CD14-positive monocyte (primary cell): ENCODE measurements around the gene ATG7. TPM values are rescaled to one million over a fixed set of nuclear protein-coding genes. Genes with fewer than 3 reads are reported as not detected.

ENCODE experiments used
- DNase-seq, 3 donors: peaks; one replicate each; pipeline ENCODE4 v3.0.0-alpha.2; 2011 to 2022
- H2AFZ ChIP-seq: 2 replicates; pipeline ENCODE4 v1.6.0; 2012; ENCODE audit warnings: mild to moderate bottlenecking, low read depth, low read length, inconsistent platforms; ENCODE audit not compliant: insufficient read depth, poor library complexity, severe bottlenecking
- H3K27ac ChIP-seq, 2 donors: 1 replicate in 1 of 2; 2 replicates in 1 of 2; pipeline ENCODE4 v1.5.1; 2012 to 2013; ENCODE audit warnings: low read length in 2 of 2, control low read depth in 1 of 2, inconsistent platforms in 1 of 2, low read depth in 1 of 2, mild to moderate bottlenecking in 1 of 2
- H3K27me3 ChIP-seq, 2 donors: one replicate each; pipeline versions ENCODE4 v1.6.0 to v1.6.1; 2011 to 2013; ENCODE audit warnings: low read length in 2 of 2; ENCODE audit not compliant: control insufficient read depth in 2 of 2, insufficient read depth in 2 of 2
- H3K36me3 ChIP-seq, 2 donors: replicated peaks in 1 of 2; 1 replicate in 1 of 2; 2 replicates in 1 of 2; pipeline versions ENCODE4 v1.5.1 to v1.6.1; 2012 to 2013; ENCODE audit warnings: low read length in 2 of 2, control low read depth in 1 of 2, inconsistent platforms in 1 of 2, mild to moderate bottlenecking in 1 of 2; ENCODE audit not compliant: insufficient read depth in 2 of 2, control insufficient read depth in 1 of 2
- H3K4me1 ChIP-seq, 2 donors: 1 replicate in 1 of 2; 2 replicates in 1 of 2; pipeline versions ENCODE4 v1.5.1 to v1.6.1; 2012 to 2013; ENCODE audit warnings: low read length in 2 of 2, control low read depth in 1 of 2, inconsistent platforms in 1 of 2, mild to moderate bottlenecking in 1 of 2, moderate library complexity in 1 of 2; ENCODE audit not compliant: insufficient read depth in 2 of 2, control insufficient read depth in 1 of 2
- H3K4me2 ChIP-seq: replicated peaks from 2 replicates; pipeline ENCODE3; 2012; ENCODE audit warnings: low read length, moderate library complexity, mild to moderate bottlenecking; ENCODE audit not compliant: poor library complexity, severe bottlenecking; ENCODE audit errors: extremely low read depth
- H3K4me3 ChIP-seq, 3 experiments: fragments of 200-600 bp in 1 of 3; sonication (generic) in 1 of 3; replicated peaks in 1 of 3; 1 replicate in 2 of 3; 2 replicates in 1 of 3; pipeline ENCODE4 v1.5.1; 2011 to 2013; ENCODE audit warnings: low read length in 3 of 3, mild to moderate bottlenecking in 3 of 3, control low read depth in 2 of 3, low read depth in 2 of 3, inconsistent platforms in 1 of 3, moderate library complexity in 1 of 3
- H3K79me2 ChIP-seq: 2 replicates; pipeline ENCODE4 v1.6.0; 2012; ENCODE audit warnings: mild to moderate bottlenecking, control low read depth, inconsistent platforms, low read length, moderate library complexity; ENCODE audit not compliant: insufficient read depth
- H3K9ac ChIP-seq: 2 replicates; pipeline ENCODE4 v1.6.0; 2017; ENCODE audit warnings: low read length, mild to moderate bottlenecking; ENCODE audit not compliant: insufficient read depth, poor library complexity, severe bottlenecking
- H3K9me3 ChIP-seq, 2 donors: replicated peaks in 1 of 2; 1 replicate in 1 of 2; 2 replicates in 1 of 2; pipeline versions ENCODE4 v1.5.1 to v1.6.1; 2012 to 2013; ENCODE audit warnings: low read length in 2 of 2, control low read depth in 1 of 2; ENCODE audit not compliant: control insufficient read depth in 1 of 2, insufficient read depth in 1 of 2
- H4K20me1 ChIP-seq: 2 replicates; pipeline ENCODE4 v1.6.0; 2012; ENCODE audit warnings: mild to moderate bottlenecking, low read length, control low read depth, moderate library complexity; ENCODE audit not compliant: insufficient read depth
- H3K27ac Mint-ChIP-seq, 7 donors: one replicate each; pipeline ENCODE4 v1.8.0; 2020; ENCODE audit warnings: mild to moderate bottlenecking in 7 of 7, mixed read lengths in 7 of 7, moderate library complexity in 6 of 7, inconsistent platforms in 2 of 7
- H3K27me3 Mint-ChIP-seq, 3 donors: one replicate each; pipeline ENCODE4 v1.8.0; 2021 to 2022; ENCODE audit warnings: low read depth in 3 of 3, mild to moderate bottlenecking in 3 of 3, mixed read lengths in 3 of 3, moderate library complexity in 3 of 3, inconsistent platforms in 1 of 3
- H3K36me3 Mint-ChIP-seq, 2 donors: one replicate each; pipeline ENCODE4 v1.8.0; 2020; ENCODE audit warnings: mixed read lengths in 2 of 2, inconsistent platforms in 1 of 2, mild to moderate bottlenecking in 1 of 2
- H3K4me1 Mint-ChIP-seq: one replicate; pipeline ENCODE4 v1.8.0; 2020; ENCODE audit warnings: mild to moderate bottlenecking, mixed read lengths
- H3K4me3 Mint-ChIP-seq, 2 donors: one replicate each; pipeline ENCODE4 v1.8.0; 2020; ENCODE audit warnings: mild to moderate bottlenecking in 2 of 2, mixed read lengths in 2 of 2, moderate library complexity in 1 of 2
- H3K9me3 Mint-ChIP-seq, 7 donors: one replicate each; pipeline ENCODE4 v1.8.0; 2020 to 2022; ENCODE audit warnings: mixed read lengths in 7 of 7, mild to moderate bottlenecking in 6 of 7, moderate library complexity in 6 of 7, inconsistent platforms in 2 of 7
- WGBS: methylation state at CpG from one replicate; pipeline ENCODE4 v1.1.5; 2013; ENCODE audit warnings: missing lambda C conversion rate; ENCODE audit not compliant: insufficient coverage; 5-methylcytosine and 5-hydroxymethylcytosine counted together
- intact Hi-C, 2 donors: fragments of 100-400 bp; cut with micrococcal nuclease; formaldehyde crosslinking; loops; one replicate each; pipeline versions ENCODE4 v1.15.0 to v1.15.1; 2023
- polyA plus RNA-seq, 3 donors: library from polyadenylated mRNA; depleted of rRNA in 1 of 3; unstranded in 2 of 3; stranded (reverse) in 1 of 3; fragments of 300-500 nt in 2 of 3; fragments of >200 nt in 1 of 3; fragmentation: Illumina TruSeq in 2 of 3; gene quantifications; 1 replicate in 2 of 3; 2 replicates in 1 of 3; pipeline ENCODE4 v1.2.3, GENCODE V29; 2012 to 2021
- TF ChIP-seq, protein P1 (sequence below): fragments of 200-600 bp; IDR thresholded peaks from one replicate; pipeline ENCODE4 v1.8.0; 2022; ENCODE audit warnings: antibody characterized with exemption, mild to moderate bottlenecking

The ATG7 gene
- polyA plus RNA-seq, 3 donors, result 57.4 to 101 (median 89.7) TPM

DNA sequence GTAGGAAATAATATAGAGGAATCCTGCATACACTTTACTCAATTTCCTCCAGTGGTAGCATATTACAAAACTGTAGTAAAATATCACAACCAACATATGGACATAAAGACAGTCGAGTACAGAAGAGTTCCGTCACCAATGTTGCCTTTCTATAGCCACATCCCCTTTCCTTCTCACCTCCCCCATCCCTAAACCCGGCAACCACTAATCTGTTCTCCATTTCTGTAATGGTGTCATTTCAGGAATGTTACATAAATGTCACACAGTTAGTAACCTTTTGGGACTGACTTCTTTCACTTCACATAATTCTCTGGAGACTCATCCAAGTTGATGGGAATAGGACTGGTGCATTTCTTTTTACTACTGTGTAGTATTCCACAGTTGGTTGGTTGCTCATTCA is 41.4 kb upstream of the ATG7 start:
- no peak overlapping the region for H3K4me3 Mint-ChIP-seq
- H3K27me3 Mint-ChIP-seq, result peaks cover 3 to 5% (median 3%) of the 10 kb centered on the region in 3 donors
- Histone ChIP-seq H2AFZ (no peak overlapping the region), H3K4me2 (no peak overlapping the region), H3K27me3 (no peaks in the 10 kb centered on the region), H3K79me2 (no peaks in the 10 kb centered on the region), H3K9ac (no peak overlapping the region), H3K36me3 (no peaks in the 10 kb centered on the region), H3K4me1 (peaks cover 31 to 38% of the 10 kb centered on the region in 2 donors), H4K20me1 (no peaks in the 10 kb centered on the region), H3K9me3 (no peaks in the 10 kb centered on the region), H3K4me3 (no peak overlapping the region), H3K27ac (no peak overlapping the region)
- TF ChIP-seq, protein P1, sequence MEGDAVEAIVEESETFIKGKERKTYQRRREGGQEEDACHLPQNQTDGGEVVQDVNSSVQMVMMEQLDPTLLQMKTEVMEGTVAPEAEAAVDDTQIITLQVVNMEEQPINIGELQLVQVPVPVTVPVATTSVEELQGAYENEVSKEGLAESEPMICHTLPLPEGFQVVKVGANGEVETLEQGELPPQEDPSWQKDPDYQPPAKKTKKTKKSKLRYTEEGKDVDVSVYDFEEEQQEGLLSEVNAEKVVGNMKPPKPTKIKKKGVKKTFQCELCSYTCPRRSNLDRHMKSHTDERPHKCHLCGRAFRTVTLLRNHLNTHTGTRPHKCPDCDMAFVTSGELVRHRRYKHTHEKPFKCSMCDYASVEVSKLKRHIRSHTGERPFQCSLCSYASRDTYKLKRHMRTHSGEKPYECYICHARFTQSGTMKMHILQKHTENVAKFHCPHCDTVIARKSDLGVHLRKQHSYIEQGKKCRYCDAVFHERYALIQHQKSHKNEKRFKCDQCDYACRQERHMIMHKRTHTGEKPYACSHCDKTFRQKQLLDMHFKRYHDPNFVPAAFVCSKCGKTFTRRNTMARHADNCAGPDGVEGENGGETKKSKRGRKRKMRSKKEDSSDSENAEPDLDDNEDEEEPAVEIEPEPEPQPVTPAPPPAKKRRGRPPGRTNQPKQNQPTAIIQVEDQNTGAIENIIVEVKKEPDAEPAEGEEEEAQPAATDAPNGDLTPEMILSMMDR, result no peak
- no peaks in the 10 kb centered on the region for H3K36me3 Mint-ChIP-seq
- intact Hi-C loops, result no loop called here
- H3K9me3 Mint-ChIP-seq, result no peaks in the 10 kb centered on the region
- DNase-seq, result peak in 1 of 3 donors; percentile 15
- peak overlapping the region in 2 of 7 donors; percentile 45 to 53 for H3K27ac Mint-ChIP-seq
- H3K4me1 Mint-ChIP-seq, result peaks cover 35% of the 10 kb centered on the region
- WGBS, result 0% methylated on average over 2 of the region's 3 CpGs

GRCh38 chr3:11235385-11235784 is 36.8 kb upstream of the ATG7 start:
- H3K4me1 Mint-ChIP-seq, result peaks cover 7% of the 10 kb centered on the region
- TF ChIP-seq, protein P1, result no peak
- no CpG with 5 or more reads among the region's 8 CpGs for WGBS

More at GRCh38 chr3:11235385-11235784, 36.8 kb upstream of the ATG7 start:
- no peak for DNase-seq
- Mint-ChIP-seq H3K36me3 (no peaks in the 10 kb centered on the region), H3K27ac (no peak overlapping the region), H3K9me3 (peaks cover 3 to 10% (median 5%) of the 10 kb centered on the region in 7 donors), H3K4me3 (no peak overlapping the region), H3K27me3 (peaks cover 3 to 12% (median 4%) of the 10 kb centered on the region in 3 donors)
- H3K4me1 ChIP-seq, result peaks cover 5% of the 10 kb centered on the region in 2 donors
- no peak overlapping the region for H3K4me3 ChIP-seq
- H3K79me2 ChIP-seq, result no peaks in the 10 kb centered on the region
- H3K27me3 ChIP-seq, result no peaks in the 10 kb centered on the region
- no peak overlapping the region for H3K27ac ChIP-seq
- H4K20me1 ChIP-seq, result no peaks in the 10 kb centered on the region
- peaks cover 0 to 7% of the 10 kb centered on the region in 2 donors for H3K9me3 ChIP-seq
- H3K9ac ChIP-seq, result no peak overlapping the region
- no peak overlapping the region for H3K4me2 ChIP-seq
- H3K36me3 ChIP-seq, result no peaks in the 10 kb centered on the region
- intact Hi-C loops, result no loop called here
- H2AFZ ChIP-seq, result no peak overlapping the region
